A549 (cell line): ENCODE measurements around the gene NOXO1. TPM values are rescaled to one million over a fixed set of nuclear protein-coding genes. Genes with fewer than 3 reads are reported as not detected.

Experiments
- ATAC-seq, 2 experiments: fragments of 200-7000 bp in 1 of 2; fragments of >200 bp in 1 of 2; cut with Nextera tagmentation in 1 of 2; cut with Tn5 transposase in 1 of 2; 3 replicates each; pipeline versions ENCODE4 v1.8.0 to v1.9.1; 2018 to 2020; ENCODE audit warnings: mild to moderate bottlenecking in 1 of 2, moderate library complexity in 1 of 2
- CTCF ChIA-PET: fragments of 300-600 bp; sonication (Branson Sonifier 250); formaldehyde crosslinking; extraction: SDS; loops from one replicate; lab custom pipeline; 2021; ENCODE audit warnings: antibody characterized with exemption, inconsistent platforms; lab: Yijun Ruan, JAX
- POLR2A ChIA-PET: fragments of 350-600 bp; formaldehyde crosslinking; extraction: SDS; loops from one replicate; lab custom pipeline; 2021; ENCODE audit warnings: antibody characterized with exemption, inconsistent platforms; lab: Yijun Ruan, JAX
- DNase-seq, 2 experiments: peaks; one replicate each; pipeline versions ENCODE4 v3.0.0 to v3.0.0-alpha.2; 2011 to 2016; ENCODE audit warnings: low read depth in 1 of 2, low spot score in 1 of 2
- FAIRE-seq: peaks from 2 replicates; lab custom pipeline; 2011; peaks lifted over from hg19 to GRCh38; lab: Jason Lieb, UNC
- H3K27ac ChIP-seq, 2 experiments: fragments of >200 bp; sonication (Bioruptor Twin); formaldehyde crosslinking; 3 replicates each; pipeline ENCODE4 v1.5.1; 2016 to 2017
- H3K4me1 ChIP-seq: fragments of >200 bp; sonication (Bioruptor Twin); formaldehyde crosslinking; 3 replicates; pipeline ENCODE4 v1.6.1; 2016
- H3K4me2 ChIP-seq: fragments of >200 bp; sonication (Bioruptor Twin); formaldehyde crosslinking; 3 replicates; pipeline ENCODE4 v1.6.1; 2016
- H3K4me3 ChIP-seq: fragments of >200 bp; sonication (Bioruptor Twin); formaldehyde crosslinking; 3 replicates; pipeline ENCODE4 v1.5.1; 2016
- H3K9me3 ChIP-seq: fragments of >200 bp; sonication (Bioruptor Twin); formaldehyde crosslinking; 3 replicates; pipeline ENCODE4 v1.6.1; 2016
- BCL3 ChIP-seq: fragments of >200 bp; sonication (Bioruptor Twin); formaldehyde crosslinking; IDR thresholded peaks from 3 replicates; pipeline ENCODE4 v1.6.1; 2016
- CHD2 ChIP-seq: fragments of 150-350 bp; IDR thresholded peaks from 2 replicates; pipeline ENCODE4 v1.6.1; 2014; ENCODE audit warnings: low read length; ENCODE audit not compliant: partially characterized antibody
- ELK1 ChIP-seq: fragments of 150-350 bp; IDR thresholded peaks from 2 replicates; pipeline ENCODE4 v1.6.1; 2014; ENCODE audit warnings: low read depth, mild to moderate bottlenecking, low read length
- ESRRA ChIP-seq: fragments of 150-350 bp; IDR thresholded peaks from 2 replicates; pipeline ENCODE4 v1.6.1; 2014; ENCODE audit warnings: mild to moderate bottlenecking, low read length, borderline replicate concordance
- GATA3 ChIP-seq: IDR thresholded peaks from 2 replicates; pipeline ENCODE4 v1.6.1; 2012; ENCODE audit warnings: borderline replicate concordance
- HOXA7 ChIP-seq: fragments of 250-450 bp; sonication (Bioruptor Pico); IDR thresholded peaks from 2 replicates; pipeline ENCODE4 v1.5.0; 2020; ENCODE audit warnings: mild to moderate bottlenecking, moderate library complexity
- JUNB ChIP-seq: fragments of >200 bp; sonication (Bioruptor Twin); formaldehyde crosslinking; IDR thresholded peaks from 2 replicates; pipeline ENCODE4 v1.6.1; 2016
- NFE2L2 ChIP-seq: fragments of 150-350 bp; conservative IDR thresholded peaks from 2 replicates; pipeline ENCODE4 v1.6.1; 2014; ENCODE audit warnings: low read length
- NPAS2 ChIP-seq: fragments of 250-450 bp; sonication (Bioruptor Pico); IDR thresholded peaks from 2 replicates; pipeline ENCODE4 v1.8.0; 2022; ENCODE audit warnings: mild to moderate bottlenecking, moderate library complexity, borderline replicate concordance
- REST ChIP-seq: fragments of 200-600 bp; sonication (generic); IDR thresholded peaks from 2 replicates; pipeline ENCODE4 v1.6.1; 2016; ENCODE audit warnings: antibody characterized with exemption, mild to moderate bottlenecking, moderate library complexity
- TFCP2L1 ChIP-seq: fragments of 250-450 bp; sonication (Bioruptor Pico); IDR thresholded peaks from 2 replicates; pipeline ENCODE4 v1.5.0; 2021; ENCODE audit warnings: mild to moderate bottlenecking
- ZNF302 ChIP-seq: fragments of 250-450 bp; sonication (Bioruptor Pico); IDR thresholded peaks from 2 replicates; pipeline ENCODE4 v1.9.0; 2021; ENCODE audit warnings: inconsistent platforms, mild to moderate bottlenecking, moderate library complexity
- WGBS: methylation state at CpG from one replicate; pipeline ENCODE4 v1.1.6; 2017; ENCODE audit errors: missing lambda C conversion rate; 5-methylcytosine and 5-hydroxymethylcytosine counted together
- polyA plus RNA-seq, 4 experiments: library from polyadenylated mRNA; depleted of rRNA in 3 of 4; stranded (reverse); fragments of >200 nt; fragmentation: RNase III in 1 of 4; extraction: RNeasy Plus Mini Kit Qiagen cat#74134 plus additional on column Dnase treatment in 1 of 4; gene quantifications; 2 replicates in 3 of 4; 3 replicates in 1 of 4; pipeline ENCODE4 v1.2.3, GENCODE V29; 2011 to 2017

The NOXO1 gene
- polyA plus RNA-seq, 2 of the 4 experiments (the other 2 are of a cell fraction) = 0.32 TPM; not detected in 1

- TF ChIP-seq ELK1 = no peak
- TF ChIP-seq REST = peak; percentile 70
- TF ChIP-seq NFE2L2 = no peak
- TF ChIP-seq BCL3 = 0 out of 3 replicates have a peak, but pooled peaks have one; percentile 53
- no peak for TF ChIP-seq HOXA7
- peak; percentile 75 for TF ChIP-seq CHD2
- no peak for TF ChIP-seq GATA3
- TF ChIP-seq TFCP2L1 (CRISPR knock-in tag) = no peak
- no peak for TF ChIP-seq ZNF302 (CRISPR knock-in tag)
- 3% methylated on average over 10 of the region's 14 CpGs for WGBS
- FAIRE-seq (no peak), DNase-seq (peak; percentile 84 to 89), ATAC-seq (peak; percentile 68 to 84)
- ChIA-PET POLR2A (interaction anchor here (0.7 to 2.7 kb wide), 4 partner anchors 58 to 133 kb away, joined by 3 to 19 read pairs (median 4); partner anchors contain the start of genes RPS2 and TRAF7), CTCF (interaction anchor here (0.5 to 7.8 kb wide), 37 partner anchors 10 to 925 kb away, joined by 3 to 117 read pairs (median 4); partner anchors contain the start of genes ECI1, NTHL1, PKD1 and TRAF7)
- H3K4me2 ChIP-seq = peak overlapping the region; percentile 92
- peak overlapping the region; percentile 89 to 97 for H3K27ac ChIP-seq
- H3K4me3 ChIP-seq = peak overlapping the region; percentile 34
- H3K4me1 ChIP-seq = peaks cover 31% of the 10 kb centered on the region
- no peaks in the 10 kb centered on the region for H3K9me3 ChIP-seq
Observed at GRCh38 chr16:2022723-2023091, 41.4 kb upstream of the NOXO1 start.

GRCh38 chr16:2019921-2020831 is 38.9 kb upstream of the NOXO1 start:
- Histone ChIP-seq H3K9me3 (no peaks in the 10 kb centered on the region), H3K27ac (no peak overlapping the region), H3K4me3 (no peak overlapping the region), H3K4me2 (no peak overlapping the region), H3K4me1 (peaks cover 37% of the 10 kb centered on the region)
- ATAC-seq = no peak
- TF ChIP-seq NPAS2 (no peak), ESRRA (no peak), JUNB (no peak)
- no peak for DNase-seq
- no peak for FAIRE-seq
- ChIA-PET POLR2A (interaction anchor here (1.3 kb wide), 1 partner anchor 135 kb away, joined by 3 read pairs; the partner anchor contains the start of gene TRAF7), CTCF (interaction anchor here (1.4 to 5.1 kb wide), 5 partner anchors 16 to 121 kb away, joined by 3 to 37 read pairs (median 17); no protein-coding TSS in a partner anchor)
- WGBS = 92% methylated on average over 89 of the region's 96 CpGs

GRCh38 chr16:2019518-2019920 is 38.2 kb upstream of the NOXO1 start, which contains the start of gene NPW:
TSS of gene NPW (plus strand) at chr16:2019785.
- ATAC-seq (no peak), FAIRE-seq (no peak)
- Histone ChIP-seq H3K4me1 (peaks cover 44% of the 10 kb centered on the region), H3K4me3 (no peak within 1 kb of the TSS), H3K4me2 (no peak within 1 kb of the TSS)
- WGBS = 84% methylated on average over 17 of the region's 33 CpGs
- CTCF ChIA-PET = interaction anchor here (1.4 to 2.4 kb wide), 3 partner anchors 16 to 121 kb away, joined by 3 to 17 read pairs (median 11); no protein-coding TSS in a partner anchor
- POLR2A ChIA-PET = interaction anchor here (1.3 kb wide), 1 partner anchor 136 kb away, joined by 3 read pairs; the partner anchor contains the start of gene TRAF7
- no peak for TF ChIP-seq NPAS2
- TF ChIP-seq, all 56 proteins: peak for 0
- Histone ChIP-seq H3K9me3 (no peaks in the 10 kb centered on the region), H3K27ac (peak within 1 kb of the TSS in 1 of 2 experiments; percentile 36; a peak in 1 of 6 replicates)
- DNase-seq = no peak
